ENCODE results near the gene KMO. TPM values are rescaled to one million over a fixed set of nuclear protein-coding genes. Genes with fewer than 3 reads are reported as not detected.
A peak's percentile ranks its signal among the peaks of the same experiment; 100 is the strongest.

The KMO gene
- total and polyA plus RNA-seq, 3 experiments from 2014 or later, result 0.06 to 1.4 (median 0.60) TPM

GRCh38 chr1:241527146-241527545 lies 5.0 kb upstream of the KMO start:
- Histone ChIP-seq H3K27me3 (ENCODE audit: insufficient read depth, low read length, poor library complexity, severe bottlenecking) (no peaks in the 10 kb centered on the region), H3K9me3 (ENCODE audit: low read length) (no peaks in the 10 kb centered on the region), H3K4me3 (ENCODE audit: low read length) (no peak overlapping the region), H3K36me3 (ENCODE audit: insufficient read depth, low read length) (no peaks in the 10 kb centered on the region), H3K4me1 (ENCODE audit: insufficient read depth, low read length) (peaks cover 3% of the 10 kb centered on the region), H3K27ac (ENCODE audit: low read depth, low read length) (no peak overlapping the region)
- ChIA-PET POLR2A (no interaction called here), CTCF (no interaction called here)
- DNase-seq, result no peak
- peaks cover 14 to 36% of the 10 kb centered on the region in 2 donors for H3K27me3 Mint-ChIP-seq
- peaks cover 0 to 2% (median 0%) of the 10 kb centered on the region in 3 donors for H3K36me3 Mint-ChIP-seq
- no peak overlapping the region for H3K4me3 Mint-ChIP-seq
- H3K4me1 Mint-ChIP-seq, result peaks cover 7 to 14% (median 12%) of the 10 kb centered on the region in 3 donors
- no peaks in the 10 kb centered on the region for H3K9me3 Mint-ChIP-seq
- no peak overlapping the region for H3K27ac Mint-ChIP-seq

- peaks cover 0 to 4% of the 10 kb centered on the region in 2 donors for H3K27me3 Mint-ChIP-seq
- CTCF ChIA-PET, result interaction anchor here (1.2 kb wide), 2 partner anchors 12 to 467 kb away, joined by 3 to 5 read pairs; partner anchors contain the start of genes FH and MAP1LC3C
- Histone ChIP-seq H3K27me3 (ENCODE audit: insufficient read depth, low read length, poor library complexity, severe bottlenecking) (no peaks in the 10 kb centered on the region), H3K4me3 (ENCODE audit: low read length) (peak overlapping the region; percentile 71), H3K27ac (ENCODE audit: low read depth, low read length) (peak overlapping the region; percentile 34), H3K4me1 (ENCODE audit: insufficient read depth, low read length) (peaks cover 4% of the 10 kb centered on the region), H3K36me3 (ENCODE audit: insufficient read depth, low read length) (no peaks in the 10 kb centered on the region), H3K9me3 (ENCODE audit: low read length) (no peaks in the 10 kb centered on the region)
- peaks cover 8 to 16% (median 14%) of the 10 kb centered on the region in 3 donors for H3K4me1 Mint-ChIP-seq
- POLR2A ChIA-PET, result no interaction called here
- H3K9me3 Mint-ChIP-seq, result no peaks in the 10 kb centered on the region
- peak overlapping the region; percentile 0 to 92 (median 82) for H3K27ac Mint-ChIP-seq
- DNase-seq, result peak in 2 of 5 donors; percentile 61 to 67
- H3K4me3 Mint-ChIP-seq, result peak overlapping the region; percentile 89 to 96 (median 93)
- H3K36me3 Mint-ChIP-seq, result peaks cover 0 to 2% (median 0%) of the 10 kb centered on the region in 3 donors
These were observed 700 bp upstream of the KMO start for GRCh38 chr1:241531195-241532161.

GRCh38 chr1:241532864-241533263 lies 686 bp downstream of the KMO start:
- ChIA-PET CTCF (interaction anchor here (1.2 kb wide), 2 partner anchors 14 to 466 kb away, joined by 3 to 5 read pairs; partner anchors contain the start of genes FH and MAP1LC3C), POLR2A (no interaction called here)
- Mint-ChIP-seq H3K27ac (no peak overlapping the region), H3K4me1 (peaks cover 8 to 16% (median 14%) of the 10 kb centered on the region in 3 donors), H3K27me3 (no peaks in the 10 kb centered on the region), H3K36me3 (peaks cover 0 to 2% (median 0%) of the 10 kb centered on the region in 3 donors), H3K9me3 (no peaks in the 10 kb centered on the region), H3K4me3 (peak overlapping the region in 3 of 7 donors; percentile 0 to 38 (median 16))
- no peak for DNase-seq
- no peaks in the 10 kb centered on the region for H3K27me3 ChIP-seq (ENCODE audit: insufficient read depth, low read length, poor library complexity, severe bottlenecking)
- no peak overlapping the region for H3K27ac ChIP-seq (ENCODE audit: low read depth, low read length)
- no peaks in the 10 kb centered on the region for H3K36me3 ChIP-seq (ENCODE audit: insufficient read depth, low read length)
- no peaks in the 10 kb centered on the region for H3K9me3 ChIP-seq (ENCODE audit: low read length)
- H3K4me3 ChIP-seq (ENCODE audit: low read length), result no peak overlapping the region
- peaks cover 4% of the 10 kb centered on the region for H3K4me1 ChIP-seq (ENCODE audit: insufficient read depth, low read length)

DNA sequence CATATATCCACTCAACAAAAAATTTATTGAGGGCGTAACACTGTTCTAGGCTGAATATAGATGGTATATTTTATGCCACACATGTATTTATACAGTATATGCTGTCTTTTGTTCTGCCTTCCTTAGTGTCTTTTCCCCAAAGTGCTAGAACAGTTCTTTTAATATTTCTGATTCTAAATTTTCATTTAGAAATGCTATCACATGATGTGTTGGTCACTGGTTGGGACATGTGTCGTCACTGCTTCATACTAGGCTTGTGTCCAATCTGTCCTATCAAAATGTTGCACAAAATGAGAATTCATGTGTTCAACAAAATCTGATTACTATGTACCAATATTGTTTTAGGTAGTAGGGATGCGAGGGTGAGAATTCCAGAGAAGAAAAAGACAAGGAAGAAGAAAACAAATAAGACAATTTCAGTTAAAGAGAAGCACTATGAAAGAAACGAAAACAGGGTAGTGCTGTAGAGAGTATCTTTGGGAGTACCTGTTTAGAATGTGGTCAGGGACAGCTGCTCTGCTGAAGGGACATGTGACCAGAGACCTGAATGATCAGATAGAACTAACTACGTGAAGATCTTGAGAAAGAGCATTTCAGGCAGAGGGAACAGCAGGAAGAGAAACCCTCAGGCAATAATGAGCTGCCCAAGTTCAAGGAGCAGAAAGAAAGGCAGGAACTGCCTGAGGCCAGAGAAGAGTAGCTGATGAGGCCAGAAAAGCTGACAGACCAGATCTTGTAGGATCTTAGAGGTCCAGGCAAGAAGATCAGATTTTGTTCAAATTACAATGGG lies 1.3 kb downstream of the KMO start:
- Histone ChIP-seq H3K9me3 (ENCODE audit: low read length) (no peaks in the 10 kb centered on the region), H3K36me3 (ENCODE audit: insufficient read depth, low read length) (no peaks in the 10 kb centered on the region), H3K27ac (ENCODE audit: low read depth, low read length) (no peak overlapping the region), H3K4me3 (ENCODE audit: low read length) (no peak overlapping the region), H3K27me3 (ENCODE audit: insufficient read depth, low read length, poor library complexity, severe bottlenecking) (no peaks in the 10 kb centered on the region), H3K4me1 (ENCODE audit: insufficient read depth, low read length) (peaks cover 4% of the 10 kb centered on the region)
- H3K27me3 Mint-ChIP-seq, result no peaks in the 10 kb centered on the region
- ChIA-PET POLR2A (no interaction called here), CTCF (interaction anchor here (1.4 kb wide), 1 partner anchor 78 kb away, joined by 3 read pairs; no protein-coding TSS in a partner anchor)
- H3K9me3 Mint-ChIP-seq, result no peaks in the 10 kb centered on the region
- H3K36me3 Mint-ChIP-seq, result peaks cover 0 to 2% (median 0%) of the 10 kb centered on the region in 3 donors
- peak overlapping the region in 2 of 7 donors; percentile 1 to 38 for H3K4me3 Mint-ChIP-seq
- H3K27ac Mint-ChIP-seq, result no peak overlapping the region
- H3K4me1 Mint-ChIP-seq, result peaks cover 8 to 16% (median 14%) of the 10 kb centered on the region in 3 donors
- DNase-seq, result no peak

GRCh38 chr1:241536304-241536703 lies 4.1 kb downstream of the KMO start:
- Mint-ChIP-seq H3K9me3 (peaks cover 0 to 2% (median 0%) of the 10 kb centered on the region in 5 donors), H3K27ac (no peak overlapping the region), H3K4me3 (no peak overlapping the region), H3K27me3 (peaks cover 0 to 8% of the 10 kb centered on the region in 2 donors), H3K4me1 (peaks cover 5 to 11% (median 11%) of the 10 kb centered on the region in 3 donors), H3K36me3 (peaks cover 0 to 2% (median 0%) of the 10 kb centered on the region in 3 donors)
- ChIA-PET POLR2A (no interaction called here), CTCF (interaction anchor here (1.3 kb wide), 1 partner anchor 462 kb away, joined by 3 read pairs; the partner anchor contains the start of gene MAP1LC3C)
- no peaks in the 10 kb centered on the region for H3K36me3 ChIP-seq (ENCODE audit: insufficient read depth, low read length)
- H3K4me3 ChIP-seq (ENCODE audit: low read length), result no peak overlapping the region
- no peak overlapping the region for H3K27ac ChIP-seq (ENCODE audit: low read depth, low read length)
- H3K27me3 ChIP-seq (ENCODE audit: insufficient read depth, low read length, poor library complexity, severe bottlenecking), result no peaks in the 10 kb centered on the region
- H3K4me1 ChIP-seq (ENCODE audit: insufficient read depth, low read length), result peaks cover 4% of the 10 kb centered on the region
- no peaks in the 10 kb centered on the region for H3K9me3 ChIP-seq (ENCODE audit: low read length)
- DNase-seq, result no peak

GRCh38 chr1:241536969-241537368 lies 4.8 kb downstream of the KMO start:
- POLR2A ChIA-PET, result no interaction called here
- no peak for DNase-seq
- Histone ChIP-seq H3K36me3 (ENCODE audit: insufficient read depth, low read length) (no peaks in the 10 kb centered on the region), H3K4me1 (ENCODE audit: insufficient read depth, low read length) (peaks cover 3% of the 10 kb centered on the region), H3K27ac (ENCODE audit: low read depth, low read length) (no peak overlapping the region), H3K4me3 (ENCODE audit: low read length) (no peak overlapping the region), H3K27me3 (ENCODE audit: insufficient read depth, low read length, poor library complexity, severe bottlenecking) (no peaks in the 10 kb centered on the region), H3K9me3 (ENCODE audit: low read length) (no peaks in the 10 kb centered on the region)
- peaks cover 0 to 8% of the 10 kb centered on the region in 2 donors for H3K27me3 Mint-ChIP-seq
- H3K27ac Mint-ChIP-seq, result no peak overlapping the region
- peaks cover 0 to 2% (median 0%) of the 10 kb centered on the region in 5 donors for H3K9me3 Mint-ChIP-seq
- CTCF ChIA-PET, result interaction anchor here (1.3 kb wide), 1 partner anchor 462 kb away, joined by 3 read pairs; the partner anchor contains the start of gene MAP1LC3C
- no peaks in the 10 kb centered on the region for H3K36me3 Mint-ChIP-seq
- peaks cover 2 to 4% (median 4%) of the 10 kb centered on the region in 3 donors for H3K4me1 Mint-ChIP-seq
- no peak overlapping the region for H3K4me3 Mint-ChIP-seq

- H3K27me3 Mint-ChIP-seq, result peaks cover 13 to 29% of the 10 kb centered on the region in 2 donors
- H3K27ac ChIP-seq (ENCODE audit: low read depth, low read length), result no peak overlapping the region
- CTCF ChIA-PET, result no interaction called here
- no peaks in the 10 kb centered on the region for H3K9me3 ChIP-seq (ENCODE audit: low read length)
- peaks cover 0 to 2% (median 0%) of the 10 kb centered on the region in 5 donors for H3K9me3 Mint-ChIP-seq
- H3K4me3 Mint-ChIP-seq, result no peak overlapping the region
- H3K4me3 ChIP-seq (ENCODE audit: low read length), result no peak overlapping the region
- H3K4me1 Mint-ChIP-seq, result no peaks in the 10 kb centered on the region
- H3K36me3 Mint-ChIP-seq, result no peaks in the 10 kb centered on the region
- POLR2A ChIA-PET, result no interaction called here
- no peak for DNase-seq
- no peaks in the 10 kb centered on the region for H3K4me1 ChIP-seq (ENCODE audit: insufficient read depth, low read length)
- no peaks in the 10 kb centered on the region for H3K27me3 ChIP-seq (ENCODE audit: insufficient read depth, low read length, poor library complexity, severe bottlenecking)
- no peaks in the 10 kb centered on the region for H3K36me3 ChIP-seq (ENCODE audit: insufficient read depth, low read length)
- H3K27ac Mint-ChIP-seq, result no peak overlapping the region
These were observed 10.2 kb downstream of the KMO start for GRCh38 chr1:241542199-241542907.
